ENCODE measurements around the gene DTHD1.

- TF ChIP-seq CTCF (IDR thresholded peaks at IDR 0.05): no peak
- TF ChIP-seq POLR2A (IDR thresholded peaks at IDR 0.05): no peak
These were observed 38.6 kb upstream of the DTHD1 start for GRCh38 chr4:36242629-36243354.

Measured in heart left ventricle (tissue), 13 donors.